SK-N-SH treated with all-trans-retinoic acid at 6 μM for 48 hours (cell line): ENCODE measurements around the gene ZNF189.
A peak's percentile ranks its signal among the peaks of the same experiment; 100 is the strongest.

Experiments used
- ATAC-seq: fragments of 200-7000 bp; cut with Tn5 transposase; 3 replicates; pipeline ENCODE4 v1.9.1; 2020; ENCODE audit warnings: mild to moderate bottlenecking, moderate library complexity
- ARNTL ChIP-seq: fragments of 450-650 bp; formaldehyde crosslinking; IDR thresholded peaks from 2 replicates; pipeline ENCODE4 v1.5.0; 2020; ENCODE audit warnings: low read depth, mild to moderate bottlenecking, moderate library complexity, borderline replicate concordance
- BACH2 ChIP-seq: fragments of 250-450 bp; sonication (Bioruptor Pico); IDR thresholded peaks from 2 replicates; pipeline ENCODE4 v1.9.0; 2021; ENCODE audit warnings: mild to moderate bottlenecking, borderline replicate concordance
- CREB5 ChIP-seq: fragments of 250-450 bp; sonication (Bioruptor Pico); IDR thresholded peaks from 2 replicates; pipeline ENCODE4 v1.5.1; 2020; ENCODE audit warnings: low read depth, mild to moderate bottlenecking, moderate library complexity
- CSDC2 ChIP-seq: fragments of 250-450 bp; sonication (Bioruptor Pico); IDR thresholded peaks from 2 replicates; pipeline ENCODE4 v1.5.0; 2020; ENCODE audit warnings: mild to moderate bottlenecking, moderate library complexity
- ESRRG ChIP-seq: fragments of 250-450 bp; sonication (Bioruptor Pico); IDR thresholded peaks from 2 replicates; pipeline ENCODE4 v1.6.1; 2021; ENCODE audit warnings: mild to moderate bottlenecking
- GLIS3 ChIP-seq: fragments of 250-450 bp; sonication (Bioruptor Pico); IDR thresholded peaks from 2 replicates; pipeline ENCODE4 v1.5.0; 2020; ENCODE audit warnings: mild to moderate bottlenecking, moderate library complexity
- ISL1 ChIP-seq: fragments of 250-450 bp; sonication (Bioruptor Pico); IDR thresholded peaks from 2 replicates; pipeline ENCODE4 v2.1.2; 2022; ENCODE audit warnings: mild to moderate bottlenecking, moderate library complexity
- OSR1 ChIP-seq: fragments of 250-450 bp; sonication (Bioruptor Pico); IDR thresholded peaks from 2 replicates; pipeline ENCODE4 v1.8.0; 2022; ENCODE audit warnings: moderate library complexity, mild to moderate bottlenecking, inconsistent platforms
- PPARA ChIP-seq: fragments of 250-450 bp; sonication (Bioruptor Pico); IDR thresholded peaks from 2 replicates; pipeline ENCODE4 v1.5.0; 2020; ENCODE audit warnings: mild to moderate bottlenecking, borderline replicate concordance
- RARB ChIP-seq: fragments of 250-450 bp; sonication (Bioruptor Pico); IDR thresholded peaks from 2 replicates; pipeline ENCODE4 v1.8.0; 2021; ENCODE audit warnings: mild to moderate bottlenecking, moderate library complexity
- SNAI2 ChIP-seq: fragments of 250-450 bp; sonication (Bioruptor Pico); IDR thresholded peaks from 2 replicates; pipeline ENCODE4 v1.5.0; 2020; ENCODE audit warnings: mild to moderate bottlenecking, moderate library complexity
- TCF4 ChIP-seq: fragments of 250-450 bp; sonication (Bioruptor Pico); IDR thresholded peaks from 2 replicates; pipeline ENCODE4 v1.8.0; 2021; ENCODE audit warnings: mild to moderate bottlenecking, moderate library complexity, borderline replicate concordance
- TOX ChIP-seq: fragments of 250-450 bp; sonication (Bioruptor Pico); IDR thresholded peaks from 2 replicates; pipeline ENCODE4 v1.8.0; 2021; ENCODE audit warnings: mild to moderate bottlenecking, moderate library complexity, borderline replicate concordance
- ZC3H10 ChIP-seq: fragments of 250-450 bp; sonication (Bioruptor Pico); IDR thresholded peaks from 2 replicates; pipeline ENCODE4 v1.5.1; 2021; ENCODE audit warnings: mild to moderate bottlenecking, moderate library complexity
- ZFP3 ChIP-seq: fragments of 250-450 bp; sonication (Bioruptor Pico); IDR thresholded peaks from 2 replicates; pipeline ENCODE4 v1.5.0; 2020; ENCODE audit warnings: mild to moderate bottlenecking, moderate library complexity
- ZFP30 ChIP-seq: fragments of 450-650 bp; formaldehyde crosslinking; IDR thresholded peaks from 2 replicates; pipeline ENCODE4 v1.5.0; 2022; ENCODE audit warnings: mild to moderate bottlenecking, moderate library complexity
- ZNF565 ChIP-seq: fragments of 450-650 bp; formaldehyde crosslinking; conservative IDR thresholded peaks from 2 replicates; pipeline ENCODE4 v1.5.0; 2020; ENCODE audit warnings: low read depth, mild to moderate bottlenecking, moderate library complexity
- ZNF70 ChIP-seq: fragments of 450-650 bp; formaldehyde crosslinking; IDR thresholded peaks from 2 replicates; pipeline ENCODE4 v1.5.0; 2020; ENCODE audit warnings: mild to moderate bottlenecking, moderate library complexity
- ZNF8 ChIP-seq: fragments of 450-650 bp; formaldehyde crosslinking; IDR thresholded peaks from 2 replicates; pipeline ENCODE4 v1.5.0; 2020; ENCODE audit warnings: mild to moderate bottlenecking, moderate library complexity
- TF ChIP-seq, protein P1 (sequence below): fragments of 250-450 bp; sonication (Bioruptor Pico); IDR thresholded peaks from 2 replicates; pipeline ENCODE4 v1.8.0; 2020; ENCODE audit warnings: mild to moderate bottlenecking, moderate library complexity, borderline replicate concordance
- TF ChIP-seq, protein P2 (sequence below): fragments of 250-450 bp; sonication (Bioruptor Pico); IDR thresholded peaks from 2 replicates; pipeline ENCODE4 v1.5.1; 2021; ENCODE audit warnings: mild to moderate bottlenecking, moderate library complexity
- TF ChIP-seq, protein P3 (sequence below): fragments of 250-450 bp; sonication (Bioruptor Pico); IDR thresholded peaks from 2 replicates; pipeline ENCODE4 v1.8.0; 2021; ENCODE audit warnings: low read depth, mild to moderate bottlenecking, moderate library complexity, borderline replicate concordance

The ZNF189 gene

DNA sequence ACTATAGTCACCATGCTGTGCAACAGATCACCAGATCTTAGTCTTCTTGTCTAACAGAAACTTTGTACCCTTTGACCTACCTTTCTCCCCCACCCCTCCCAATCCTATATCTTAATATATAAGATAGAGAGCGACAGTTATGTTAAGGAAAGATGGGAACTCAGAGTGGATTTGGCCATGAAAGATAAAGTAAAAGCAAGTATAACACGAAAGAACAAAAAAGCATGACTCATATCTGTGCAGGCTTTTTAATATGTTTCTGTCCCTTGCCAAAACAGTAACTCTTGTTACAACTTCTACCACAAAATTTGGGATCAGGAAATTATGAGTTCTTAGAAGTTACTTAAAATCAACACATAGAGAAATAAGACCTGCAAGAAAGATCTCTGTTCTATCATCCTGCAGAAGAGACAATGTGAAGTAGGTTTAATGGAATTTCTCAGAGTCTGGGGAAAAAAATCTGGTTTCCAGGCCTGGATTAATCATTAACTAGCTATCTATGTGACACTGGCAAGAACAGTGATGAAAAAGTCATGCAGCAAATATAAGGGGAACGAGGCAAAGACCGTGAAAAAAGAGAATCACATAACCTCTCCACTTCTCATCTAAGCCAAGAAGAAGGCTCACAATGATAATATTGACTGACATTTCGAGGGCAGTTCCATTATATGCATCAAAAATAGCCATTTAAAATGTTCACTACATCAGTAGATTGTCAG is 32.5 kb upstream of the ZNF189 start (continued):
- TF ChIP-seq CREB5, result no peak
- no peak for TF ChIP-seq ARNTL (CRISPR knock-in tag)
- TF ChIP-seq ZNF8 (CRISPR knock-in tag), result no peak
- TF ChIP-seq TCF4 (CRISPR knock-in tag), result no peak
- no peak for TF ChIP-seq OSR1 (CRISPR knock-in tag)
- no peak for TF ChIP-seq SNAI2 (CRISPR knock-in tag)
- no peak for TF ChIP-seq ZC3H10 (CRISPR knock-in tag)
- no peak for TF ChIP-seq ZNF70 (CRISPR knock-in tag)
- TF ChIP-seq, protein P1, sequence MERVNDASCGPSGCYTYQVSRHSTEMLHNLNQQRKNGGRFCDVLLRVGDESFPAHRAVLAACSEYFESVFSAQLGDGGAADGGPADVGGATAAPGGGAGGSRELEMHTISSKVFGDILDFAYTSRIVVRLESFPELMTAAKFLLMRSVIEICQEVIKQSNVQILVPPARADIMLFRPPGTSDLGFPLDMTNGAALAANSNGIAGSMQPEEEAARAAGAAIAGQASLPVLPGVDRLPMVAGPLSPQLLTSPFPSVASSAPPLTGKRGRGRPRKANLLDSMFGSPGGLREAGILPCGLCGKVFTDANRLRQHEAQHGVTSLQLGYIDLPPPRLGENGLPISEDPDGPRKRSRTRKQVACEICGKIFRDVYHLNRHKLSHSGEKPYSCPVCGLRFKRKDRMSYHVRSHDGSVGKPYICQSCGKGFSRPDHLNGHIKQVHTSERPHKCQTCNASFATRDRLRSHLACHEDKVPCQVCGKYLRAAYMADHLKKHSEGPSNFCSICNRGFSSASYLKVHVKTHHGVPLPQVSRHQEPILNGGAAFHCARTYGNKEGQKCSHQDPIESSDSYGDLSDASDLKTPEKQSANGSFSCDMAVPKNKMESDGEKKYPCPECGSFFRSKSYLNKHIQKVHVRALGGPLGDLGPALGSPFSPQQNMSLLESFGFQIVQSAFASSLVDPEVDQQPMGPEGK (CRISPR knock-in tag), result no peak
- TF ChIP-seq TOX (CRISPR knock-in tag), result no peak
- no peak for TF ChIP-seq ESRRG (CRISPR knock-in tag)
- TF ChIP-seq RARB (CRISPR knock-in tag), result no peak

DNA sequence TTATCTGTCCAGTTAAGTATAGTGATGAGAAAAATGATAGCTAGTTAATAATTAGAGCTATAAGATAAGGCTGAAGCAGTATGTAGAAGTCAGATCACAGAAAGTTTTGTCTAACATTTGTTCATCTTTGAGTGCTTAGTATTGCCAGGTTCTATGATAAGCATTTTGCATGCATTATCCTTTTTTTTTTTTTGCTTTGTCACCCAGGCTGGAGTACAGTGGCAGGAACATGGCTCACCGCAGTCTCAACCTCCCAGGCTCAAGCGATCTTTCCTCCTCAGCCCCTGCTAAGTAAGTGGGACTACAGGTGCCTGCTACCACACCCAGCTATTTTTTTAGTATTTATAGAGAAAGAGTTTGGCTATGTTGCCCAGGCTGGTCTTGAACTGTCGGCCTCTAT is 31.3 kb upstream of the ZNF189 start:
- no peak for ATAC-seq
- no peak for TF ChIP-seq ZNF70 (CRISPR knock-in tag)
- TF ChIP-seq ISL1 (CRISPR knock-in tag), result no peak
- TF ChIP-seq, protein P2, sequence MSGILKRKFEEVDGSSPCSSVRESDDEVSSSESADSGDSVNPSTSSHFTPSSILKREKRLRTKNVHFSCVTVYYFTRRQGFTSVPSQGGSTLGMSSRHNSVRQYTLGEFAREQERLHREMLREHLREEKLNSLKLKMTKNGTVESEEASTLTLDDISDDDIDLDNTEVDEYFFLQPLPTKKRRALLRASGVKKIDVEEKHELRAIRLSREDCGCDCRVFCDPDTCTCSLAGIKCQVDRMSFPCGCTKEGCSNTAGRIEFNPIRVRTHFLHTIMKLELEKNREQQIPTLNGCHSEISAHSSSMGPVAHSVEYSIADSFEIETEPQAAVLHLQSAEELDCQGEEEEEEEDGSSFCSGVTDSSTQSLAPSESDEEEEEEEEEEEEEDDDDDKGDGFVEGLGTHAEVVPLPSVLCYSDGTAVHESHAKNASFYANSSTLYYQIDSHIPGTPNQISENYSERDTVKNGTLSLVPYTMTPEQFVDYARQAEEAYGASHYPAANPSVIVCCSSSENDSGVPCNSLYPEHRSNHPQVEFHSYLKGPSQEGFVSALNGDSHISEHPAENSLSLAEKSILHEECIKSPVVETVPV, result no peak
- no peak for TF ChIP-seq OSR1 (CRISPR knock-in tag)
- TF ChIP-seq TOX (CRISPR knock-in tag), result no peak
- TF ChIP-seq GLIS3, result no peak
- TF ChIP-seq ZFP3 (CRISPR knock-in tag), result no peak
- TF ChIP-seq RARB (CRISPR knock-in tag), result no peak
- TF ChIP-seq ZFP30 (CRISPR knock-in tag), result no peak
- no peak for TF ChIP-seq ESRRG (CRISPR knock-in tag)
- no peak for TF ChIP-seq ZC3H10 (CRISPR knock-in tag)
- no peak for TF ChIP-seq ZNF8 (CRISPR knock-in tag)
- no peak for TF ChIP-seq CSDC2 (CRISPR knock-in tag)
- no peak for TF ChIP-seq ARNTL (CRISPR knock-in tag)
- TF ChIP-seq CREB5, result no peak
- TF ChIP-seq, protein P1 (CRISPR knock-in tag), result no peak
- no peak for TF ChIP-seq BACH2 (CRISPR knock-in tag)
- TF ChIP-seq TCF4 (CRISPR knock-in tag), result no peak
- no peak for TF ChIP-seq SNAI2 (CRISPR knock-in tag)

GRCh38 chr9:101369286-101369685 is 29.4 kb upstream of the ZNF189 start:
- ATAC-seq, result peak; percentile 66
- TF ChIP-seq RARB (CRISPR knock-in tag), result no peak
- TF ChIP-seq CREB5, result no peak
- no peak for TF ChIP-seq ZNF8 (CRISPR knock-in tag)
- TF ChIP-seq ISL1 (CRISPR knock-in tag), result no peak
- TF ChIP-seq ZFP30 (CRISPR knock-in tag), result no peak
- TF ChIP-seq SNAI2 (CRISPR knock-in tag), result no peak
- no peak for TF ChIP-seq PPARA
- TF ChIP-seq, protein P3, sequence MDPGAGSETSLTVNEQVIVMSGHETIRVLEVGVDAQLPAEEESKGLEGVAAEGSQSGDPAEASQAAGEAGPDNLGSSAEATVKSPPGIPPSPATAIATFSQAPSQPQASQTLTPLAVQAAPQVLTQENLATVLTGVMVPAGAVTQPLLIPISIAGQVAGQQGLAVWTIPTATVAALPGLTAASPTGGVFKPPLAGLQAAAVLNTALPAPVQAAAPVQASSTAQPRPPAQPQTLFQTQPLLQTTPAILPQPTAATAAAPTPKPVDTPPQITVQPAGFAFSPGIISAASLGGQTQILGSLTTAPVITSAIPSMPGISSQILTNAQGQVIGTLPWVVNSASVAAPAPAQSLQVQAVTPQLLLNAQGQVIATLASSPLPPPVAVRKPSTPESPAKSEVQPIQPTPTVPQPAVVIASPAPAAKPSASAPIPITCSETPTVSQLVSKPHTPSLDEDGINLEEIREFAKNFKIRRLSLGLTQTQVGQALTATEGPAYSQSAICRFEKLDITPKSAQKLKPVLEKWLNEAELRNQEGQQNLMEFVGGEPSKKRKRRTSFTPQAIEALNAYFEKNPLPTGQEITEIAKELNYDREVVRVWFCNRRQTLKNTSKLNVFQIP (CRISPR knock-in tag), result no peak
- TF ChIP-seq ZNF70 (CRISPR knock-in tag), result no peak
- TF ChIP-seq ZNF565 (CRISPR knock-in tag), result no peak
- TF ChIP-seq CSDC2 (CRISPR knock-in tag), result no peak
- no peak for TF ChIP-seq ARNTL (CRISPR knock-in tag)
- TF ChIP-seq, protein P1 (CRISPR knock-in tag), result no peak
- TF ChIP-seq TCF4 (CRISPR knock-in tag), result no peak
- TF ChIP-seq GLIS3, result no peak
- TF ChIP-seq ESRRG (CRISPR knock-in tag), result no peak
- no peak for TF ChIP-seq TOX (CRISPR knock-in tag)
